Smooth muscle cell (in vitro differentiated cells): ENCODE results near the gene HSPA12A. TPM values are rescaled to one million over a fixed set of nuclear protein-coding genes. Genes with fewer than 3 reads are reported as not detected.

Experiments used
- DNase-seq: peaks from one replicate; lab custom pipeline; 2025; ENCODE audit not compliant: unreplicated experiment; lab: John Stamatoyannopoulos, UW
- H2AFZ ChIP-seq: fragments of 200-600 bp; sonication (generic); 2 replicates; pipeline ENCODE4 v1.6.0; 2016; ENCODE audit warnings: antibody characterized with exemption, low read depth, mild to moderate bottlenecking
- H3F3A ChIP-seq: fragments of 200-600 bp; sonication (generic); 2 replicates; pipeline ENCODE4 v1.6.0; 2017; ENCODE audit warnings: antibody characterized with exemption, low read depth
- H3K27ac ChIP-seq: fragments of 200-600 bp; sonication (generic); 2 replicates; pipeline ENCODE4 v1.5.1; 2016; ENCODE audit warnings: low read depth, mild to moderate bottlenecking
- H3K27me3 ChIP-seq: fragments of 200-600 bp; sonication (generic); 2 replicates; pipeline ENCODE4 v1.6.1; 2016; ENCODE audit warnings: low read depth, mild to moderate bottlenecking
- H3K36me3 ChIP-seq: fragments of 200-600 bp; sonication (generic); 2 replicates; pipeline ENCODE4 v1.5.1; 2016; ENCODE audit warnings: low read depth
- H3K4me1 ChIP-seq: fragments of 200-600 bp; sonication (generic); 2 replicates; pipeline ENCODE4 v1.5.1; 2016; ENCODE audit warnings: low read depth
- H3K4me2 ChIP-seq: fragments of 200-600 bp; sonication (generic); 2 replicates; pipeline ENCODE4 v1.6.0; 2016; ENCODE audit warnings: mild to moderate bottlenecking
- H3K4me3 ChIP-seq: fragments of 200-600 bp; sonication (generic); 2 replicates; pipeline ENCODE4 v1.5.1; 2016; ENCODE audit warnings: mild to moderate bottlenecking
- H3K79me2 ChIP-seq: fragments of 200-600 bp; sonication (generic); 2 replicates; pipeline ENCODE4 v1.6.0; 2016; ENCODE audit warnings: low read depth, mild to moderate bottlenecking
- H3K9ac ChIP-seq: fragments of 200-600 bp; sonication (generic); 2 replicates; pipeline ENCODE4 v1.6.0; 2016; ENCODE audit warnings: low read depth
- H3K9me3 ChIP-seq: fragments of 200-600 bp; sonication (generic); replicated peaks from 2 replicates; pipeline ENCODE4 v1.5.1; 2016; ENCODE audit warnings: low read depth
- H4K20me1 ChIP-seq: fragments of 200-600 bp; sonication (generic); 2 replicates; pipeline ENCODE4 v1.6.0; 2016; ENCODE audit warnings: low read depth
- CTCF ChIP-seq: fragments of 200-600 bp; sonication (generic); IDR thresholded peaks from 2 replicates; pipeline ENCODE4 v1.5.1; 2017; ENCODE audit warnings: borderline replicate concordance, mild to moderate bottlenecking, antibody characterized with exemption; ENCODE audit not compliant: insufficient read depth, poor library complexity, severe bottlenecking
- WGBS: methylation state at CpG from one replicate; pipeline ENCODE4 v1.1.7; 2016; ENCODE audit warnings: low lambda C conversion rate; 5-methylcytosine and 5-hydroxymethylcytosine counted together
- polyA plus RNA-seq: library from polyadenylated mRNA; unstranded; fragments of >200 nt; fragmentation: Nextera tagmentation; extraction: Ambion mirVana; gene quantifications from 2 replicates; pipeline ENCODE4 v1.2.1, GENCODE V29; 2016
- total RNA-seq: library from RNA; depleted of rRNA; stranded (reverse); fragments of >200 nt; gene quantifications from 2 replicates; pipeline ENCODE4 v1.2.3, GENCODE V29; 2014

HSPA12A gene
- total and polyA plus RNA-seq, 2 experiments from 2014 or later, result 5.3 to 6.4 TPM

GRCh38 chr10:116710076-116710475 lies 32.3 kb downstream of the HSPA12A start:
- no peak for DNase-seq
- Histone ChIP-seq H3K9me3 (no peaks in the 10 kb centered on the region), H2AFZ (no peak overlapping the region), H3K9ac (no peak overlapping the region), H3K36me3 (no peaks in the 10 kb centered on the region), H3K4me3 (no peak overlapping the region), H3K79me2 (no peaks in the 10 kb centered on the region), H3K4me1 (no peaks in the 10 kb centered on the region), H4K20me1 (peaks cover 55% of the 10 kb centered on the region), H3K27me3 (no peaks in the 10 kb centered on the region), H3K27ac (no peak overlapping the region), H3F3A (no peaks in the 10 kb centered on the region), H3K4me2 (no peak overlapping the region)
- WGBS, result 93% methylated on average over 4 of the region's 4 CpGs
- TF ChIP-seq CTCF, result no peak

GRCh38 chr10:116708877-116709276 lies 33.5 kb downstream of the HSPA12A start:
- Histone ChIP-seq H2AFZ (no peak overlapping the region), H3K9me3 (no peaks in the 10 kb centered on the region), H3K27ac (no peak overlapping the region), H3K4me3 (no peak overlapping the region), H3K79me2 (no peaks in the 10 kb centered on the region), H3K4me1 (no peaks in the 10 kb centered on the region), H3F3A (no peaks in the 10 kb centered on the region), H3K36me3 (no peaks in the 10 kb centered on the region), H3K4me2 (no peak overlapping the region), H4K20me1 (peaks cover 55% of the 10 kb centered on the region), H3K9ac (no peak overlapping the region), H3K27me3 (no peaks in the 10 kb centered on the region)
- WGBS, result 91% methylated on average over 4 of the region's 4 CpGs
- DNase-seq, result no peak
- no peak for TF ChIP-seq CTCF

GRCh38 chr10:116708391-116708821 lies 34.0 kb downstream of the HSPA12A start:
- no peak for DNase-seq
- Histone ChIP-seq H4K20me1 (peaks cover 55% of the 10 kb centered on the region), H3K36me3 (no peaks in the 10 kb centered on the region), H2AFZ (no peak overlapping the region), H3K4me2 (no peak overlapping the region), H3K4me1 (no peaks in the 10 kb centered on the region), H3K27ac (no peak overlapping the region), H3K4me3 (no peak overlapping the region), H3K79me2 (no peaks in the 10 kb centered on the region), H3F3A (no peaks in the 10 kb centered on the region), H3K9me3 (no peaks in the 10 kb centered on the region), H3K27me3 (no peaks in the 10 kb centered on the region), H3K9ac (no peak overlapping the region)
- 24% methylated on average over 2 of the region's 2 CpGs for WGBS
- TF ChIP-seq CTCF, result no peak

GRCh38 chr10:116707981-116708380 lies 34.4 kb downstream of the HSPA12A start:
- 92% methylated on average over 14 of the region's 14 CpGs for WGBS
- Histone ChIP-seq H3F3A (no peaks in the 10 kb centered on the region), H4K20me1 (peaks cover 55% of the 10 kb centered on the region), H3K4me1 (no peaks in the 10 kb centered on the region), H2AFZ (no peak overlapping the region), H3K9me3 (no peaks in the 10 kb centered on the region), H3K79me2 (no peaks in the 10 kb centered on the region), H3K9ac (no peak overlapping the region), H3K4me3 (no peak overlapping the region), H3K27ac (no peak overlapping the region), H3K36me3 (no peaks in the 10 kb centered on the region), H3K4me2 (no peak overlapping the region), H3K27me3 (no peaks in the 10 kb centered on the region)
- no peak for TF ChIP-seq CTCF
- no peak for DNase-seq
